Activated T-cell treated with anti-CD3 and anti-CD28 coated beads, Interleukin-2, amount 50 U/mL, for 24 hours (primary cell): ENCODE results near the gene MACC1.
"Not testable (repeated sequence)": the region's sequence is repeated elsewhere in the genome, so short reads cannot be mapped to it uniquely, and the experiment has no call there.

ENCODE experiments used
- DNase-seq: peaks from one replicate; pipeline ENCODE4 v3.0.0-alpha.2; 2020
- H3K27ac Mint-ChIP-seq: 2 replicates; pipeline ENCODE4 v1.8.0; 2020; ENCODE audit warnings: mild to moderate bottlenecking, mixed read lengths
- H3K27me3 Mint-ChIP-seq: 2 replicates; pipeline ENCODE4 v1.8.0; 2020; ENCODE audit warnings: mixed read lengths
- H3K36me3 Mint-ChIP-seq: 2 replicates; pipeline ENCODE4 v1.8.0; 2020; ENCODE audit warnings: low read depth, mixed read lengths
- H3K4me1 Mint-ChIP-seq: 2 replicates; pipeline ENCODE4 v1.8.0; 2020; ENCODE audit warnings: low read depth, mixed read lengths
- H3K4me3 Mint-ChIP-seq: 2 replicates; pipeline ENCODE4 v1.8.0; 2020; ENCODE audit warnings: mild to moderate bottlenecking, moderate library complexity, mixed read lengths
- H3K9me3 Mint-ChIP-seq: 2 replicates; pipeline ENCODE4 v1.8.0; 2020; ENCODE audit warnings: mixed read lengths

Gene MACC1

GRCh38 chr7:20126060-20126459, 91.1 kb downstream of the MACC1 start:
- H3K9me3 Mint-ChIP-seq, H3K4me3 Mint-ChIP-seq, H3K27ac Mint-ChIP-seq, H3K36me3 Mint-ChIP-seq, H3K27me3 Mint-ChIP-seq, H3K4me1 Mint-ChIP-seq, DNase-seq: not testable (repeated sequence)

- H3K4me1 Mint-ChIP-seq: not testable (repeated sequence)
Measured at GRCh38 chr7:20124087-20124486, 93.1 kb downstream of the MACC1 start.

GRCh38 chr7:20122653-20123316, 94.4 kb downstream of the MACC1 start:
- not testable (repeated sequence) for H3K4me1 Mint-ChIP-seq, H3K9me3 Mint-ChIP-seq, H3K27me3 Mint-ChIP-seq, H3K4me3 Mint-ChIP-seq, DNase-seq, H3K36me3 Mint-ChIP-seq, H3K27ac Mint-ChIP-seq

More at GRCh38 chr7:20124087-20124486, 93.1 kb downstream of the MACC1 start:
- H3K9me3 Mint-ChIP-seq, DNase-seq, H3K27ac Mint-ChIP-seq, H3K27me3 Mint-ChIP-seq, H3K36me3 Mint-ChIP-seq, H3K4me3 Mint-ChIP-seq: not testable (repeated sequence)

- Mint-ChIP-seq H3K9me3 (no peaks in the 10 kb centered on the region), H3K27me3 (no peaks in the 10 kb centered on the region), H3K4me1 (no peaks in the 10 kb centered on the region), H3K27ac (no peak overlapping the region), H3K36me3 (no peaks in the 10 kb centered on the region), H3K4me3 (no peak overlapping the region)
- DNase-seq: no peak
Measured at GRCh38 chr7:20122073-20122472, 95.1 kb downstream of the MACC1 start.

GRCh38 chr7:20121404-20121803, 95.8 kb downstream of the MACC1 start:
- Mint-ChIP-seq H3K36me3 (no peaks in the 10 kb centered on the region), H3K27me3 (no peaks in the 10 kb centered on the region), H3K27ac (no peak overlapping the region), H3K9me3 (no peaks in the 10 kb centered on the region), H3K4me1 (no peaks in the 10 kb centered on the region), H3K4me3 (no peak overlapping the region)
- no peak for DNase-seq

GRCh38 chr7:20120611-20121168, 96.5 kb downstream of the MACC1 start:
- not testable (repeated sequence) for H3K27me3 Mint-ChIP-seq, H3K9me3 Mint-ChIP-seq, H3K36me3 Mint-ChIP-seq, DNase-seq, H3K27ac Mint-ChIP-seq, H3K4me1 Mint-ChIP-seq, H3K4me3 Mint-ChIP-seq

GRCh38 chr7:20116869-20117268, 100.3 kb downstream of the MACC1 start:
- Mint-ChIP-seq H3K9me3 (no peaks in the 10 kb centered on the region), H3K27me3 (no peaks in the 10 kb centered on the region), H3K4me1 (peaks cover 8% of the 10 kb centered on the region), H3K36me3 (no peaks in the 10 kb centered on the region), H3K4me3 (no peak overlapping the region), H3K27ac (no peak overlapping the region)
- no peak for DNase-seq

- Mint-ChIP-seq H3K27me3 (no peaks in the 10 kb centered on the region), H3K9me3 (no peaks in the 10 kb centered on the region), H3K4me1 (peaks cover 13% of the 10 kb centered on the region), H3K27ac (no peak overlapping the region), H3K4me3 (no peak overlapping the region), H3K36me3 (no peaks in the 10 kb centered on the region)
- no peak for DNase-seq
Measured at GRCh38 chr7:20114468-20114867, 102.7 kb downstream of the MACC1 start.

- Mint-ChIP-seq H3K9me3 (no peaks in the 10 kb centered on the region), H3K36me3 (no peaks in the 10 kb centered on the region), H3K4me1 (peaks cover 13% of the 10 kb centered on the region), H3K4me3 (no peak overlapping the region), H3K27ac (no peak overlapping the region), H3K27me3 (no peaks in the 10 kb centered on the region)
- no peak for DNase-seq
Measured at GRCh38 chr7:20113427-20114027, 103.7 kb downstream of the MACC1 start.

- no peak overlapping the region for H3K27ac Mint-ChIP-seq
- peaks cover 13% of the 10 kb centered on the region for H3K4me1 Mint-ChIP-seq
- H3K4me3 Mint-ChIP-seq: no peak overlapping the region
- H3K9me3 Mint-ChIP-seq: no peaks in the 10 kb centered on the region
- no peaks in the 10 kb centered on the region for H3K27me3 Mint-ChIP-seq
- H3K36me3 Mint-ChIP-seq: no peaks in the 10 kb centered on the region
- no peak for DNase-seq
Measured at GRCh38 chr7:20112696-20113095, 104.5 kb downstream of the MACC1 start.

GRCh38 chr7:20111821-20112542, 105.2 kb downstream of the MACC1 start:
- no peaks in the 10 kb centered on the region for H3K9me3 Mint-ChIP-seq
- no peaks in the 10 kb centered on the region for H3K36me3 Mint-ChIP-seq
- no peak for DNase-seq
- peaks cover 13% of the 10 kb centered on the region for H3K4me1 Mint-ChIP-seq
- H3K27ac Mint-ChIP-seq: peak overlapping the region; percentile 44
- H3K27me3 Mint-ChIP-seq: no peaks in the 10 kb centered on the region
- no peak overlapping the region for H3K4me3 Mint-ChIP-seq

- no peak for DNase-seq
- Mint-ChIP-seq H3K4me1 (peaks cover 4% of the 10 kb centered on the region), H3K36me3 (no peaks in the 10 kb centered on the region), H3K27me3 (no peaks in the 10 kb centered on the region), H3K4me3 (no peak overlapping the region), H3K27ac (no peak overlapping the region), H3K9me3 (no peaks in the 10 kb centered on the region)
Measured at GRCh38 chr7:20107582-20107981, 109.6 kb downstream of the MACC1 start.

GRCh38 chr7:20104696-20105095, 112.5 kb downstream of the MACC1 start:
- Mint-ChIP-seq H3K27ac (no peak overlapping the region), H3K4me3 (no peak overlapping the region), H3K9me3 (no peaks in the 10 kb centered on the region), H3K4me1 (no peaks in the 10 kb centered on the region), H3K27me3 (no peaks in the 10 kb centered on the region), H3K36me3 (no peaks in the 10 kb centered on the region)
- no peak for DNase-seq

- Mint-ChIP-seq H3K9me3 (peaks cover 2% of the 10 kb centered on the region), H3K4me1 (no peaks in the 10 kb centered on the region), H3K36me3 (no peaks in the 10 kb centered on the region), H3K27ac (no peak overlapping the region), H3K27me3 (no peaks in the 10 kb centered on the region), H3K4me3 (no peak overlapping the region)
- DNase-seq: no peak
Measured at GRCh38 chr7:20102982-20103381, 114.2 kb downstream of the MACC1 start.

GRCh38 chr7:20095862-20096261, 121.3 kb downstream of the MACC1 start:
- DNase-seq: no peak
- Mint-ChIP-seq H3K9me3 (peaks cover 20% of the 10 kb centered on the region), H3K4me3 (no peak overlapping the region), H3K27ac (no peak overlapping the region), H3K4me1 (no peaks in the 10 kb centered on the region), H3K27me3 (no peaks in the 10 kb centered on the region), H3K36me3 (no peaks in the 10 kb centered on the region)
